Uterus (tissue), 2 donors: ENCODE measurements around the gene IRX2.

Experiments
- POLR2A ChIP-seq, 2 donors: fragments of 450-650 bp; IDR thresholded peaks; one replicate each; pipeline ENCODE4 v1.6.1; 2016; ENCODE audit warnings: antibody characterized with exemption in 2 of 2, mild to moderate bottlenecking in 1 of 2, moderate library complexity in 1 of 2
- TF ChIP-seq, protein P1 (sequence below), 4 experiments: fragments of 200-600 bp in 2 of 4; fragments of 450-650 bp in 2 of 4; sonication (generic) in 2 of 4; IDR thresholded peaks; one replicate each; pipeline ENCODE4 v1.5.1; 2016 to 2019; ENCODE audit warnings: antibody characterized with exemption in 4 of 4, mild to moderate bottlenecking in 2 of 4, moderate library complexity in 1 of 4

GRCh38 chr5:2753452-2754420 lies 2.3 kb upstream of the IRX2 start:
- TF ChIP-seq, protein P1, sequence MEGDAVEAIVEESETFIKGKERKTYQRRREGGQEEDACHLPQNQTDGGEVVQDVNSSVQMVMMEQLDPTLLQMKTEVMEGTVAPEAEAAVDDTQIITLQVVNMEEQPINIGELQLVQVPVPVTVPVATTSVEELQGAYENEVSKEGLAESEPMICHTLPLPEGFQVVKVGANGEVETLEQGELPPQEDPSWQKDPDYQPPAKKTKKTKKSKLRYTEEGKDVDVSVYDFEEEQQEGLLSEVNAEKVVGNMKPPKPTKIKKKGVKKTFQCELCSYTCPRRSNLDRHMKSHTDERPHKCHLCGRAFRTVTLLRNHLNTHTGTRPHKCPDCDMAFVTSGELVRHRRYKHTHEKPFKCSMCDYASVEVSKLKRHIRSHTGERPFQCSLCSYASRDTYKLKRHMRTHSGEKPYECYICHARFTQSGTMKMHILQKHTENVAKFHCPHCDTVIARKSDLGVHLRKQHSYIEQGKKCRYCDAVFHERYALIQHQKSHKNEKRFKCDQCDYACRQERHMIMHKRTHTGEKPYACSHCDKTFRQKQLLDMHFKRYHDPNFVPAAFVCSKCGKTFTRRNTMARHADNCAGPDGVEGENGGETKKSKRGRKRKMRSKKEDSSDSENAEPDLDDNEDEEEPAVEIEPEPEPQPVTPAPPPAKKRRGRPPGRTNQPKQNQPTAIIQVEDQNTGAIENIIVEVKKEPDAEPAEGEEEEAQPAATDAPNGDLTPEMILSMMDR (IDR thresholded peaks at IDR 0.05), result no peak
- no peak for TF ChIP-seq POLR2A (IDR thresholded peaks at IDR 0.05)
